ENCODE results near the gene PLPP2. TPM values are rescaled to one million over a fixed set of nuclear protein-coding genes. Genes with fewer than 3 reads are reported as not detected.
"Not testable (repeated sequence)": the region's sequence is repeated elsewhere in the genome, so short reads cannot be mapped to it uniquely, and the experiment has no call there.

Gene PLPP2
- total RNA-seq, 1 experiment from 2014 or later, result not detected

DNA sequence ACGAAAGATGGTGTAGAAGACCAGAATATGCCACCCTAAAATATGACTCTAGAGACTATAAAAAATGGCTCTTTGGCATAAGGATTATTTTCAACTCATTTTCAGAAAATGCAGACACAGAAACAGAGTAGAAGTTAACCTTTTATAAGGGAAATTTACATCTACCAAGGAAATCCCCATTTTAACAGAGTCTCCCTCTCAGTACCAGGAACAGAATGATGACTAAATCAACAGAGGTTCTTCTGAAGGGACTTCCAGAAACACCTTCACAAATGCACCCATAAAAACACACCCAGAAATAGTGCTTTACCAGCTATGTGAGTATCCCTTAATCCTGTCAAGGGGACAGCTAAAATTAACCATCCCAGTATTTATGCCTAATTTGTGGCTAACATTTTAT lies 29.1 kb downstream of the PLPP2 start:
- H3K79me2 ChIP-seq (ENCODE audit: low read length), result no peaks in the 10 kb centered on the region
- no peak overlapping the region for H3K4me3 ChIP-seq (ENCODE audit: low read length)
- H3K9ac ChIP-seq (ENCODE audit: low read length), result no peak overlapping the region
- DNase-seq (no peak), ATAC-seq (no peak)
- BruUV-seq (replicated peaks), result no TSS peak
- POLR2A ChIA-PET (ENCODE audit: unreplicated experiment), result no interaction called here
- H4K20me1 ChIP-seq (ENCODE audit: low read length), result no peaks in the 10 kb centered on the region
- no peaks in the 10 kb centered on the region for H3K36me3 ChIP-seq (ENCODE audit: low read depth, low read length)
- intact Hi-C loops (cut with micrococcal nuclease), result no loop called here
- TF ChIP-seq EZH2 (IDR thresholded peaks at IDR 0.05; ENCODE audit: low read length, unreplicated experiment) (no peak), EZH2phosphoT487 (IDR thresholded peaks at IDR 0.05; ENCODE audit: borderline replicate concordance, low read length) (no peak)
- TF ChIP-seq, protein P1, sequence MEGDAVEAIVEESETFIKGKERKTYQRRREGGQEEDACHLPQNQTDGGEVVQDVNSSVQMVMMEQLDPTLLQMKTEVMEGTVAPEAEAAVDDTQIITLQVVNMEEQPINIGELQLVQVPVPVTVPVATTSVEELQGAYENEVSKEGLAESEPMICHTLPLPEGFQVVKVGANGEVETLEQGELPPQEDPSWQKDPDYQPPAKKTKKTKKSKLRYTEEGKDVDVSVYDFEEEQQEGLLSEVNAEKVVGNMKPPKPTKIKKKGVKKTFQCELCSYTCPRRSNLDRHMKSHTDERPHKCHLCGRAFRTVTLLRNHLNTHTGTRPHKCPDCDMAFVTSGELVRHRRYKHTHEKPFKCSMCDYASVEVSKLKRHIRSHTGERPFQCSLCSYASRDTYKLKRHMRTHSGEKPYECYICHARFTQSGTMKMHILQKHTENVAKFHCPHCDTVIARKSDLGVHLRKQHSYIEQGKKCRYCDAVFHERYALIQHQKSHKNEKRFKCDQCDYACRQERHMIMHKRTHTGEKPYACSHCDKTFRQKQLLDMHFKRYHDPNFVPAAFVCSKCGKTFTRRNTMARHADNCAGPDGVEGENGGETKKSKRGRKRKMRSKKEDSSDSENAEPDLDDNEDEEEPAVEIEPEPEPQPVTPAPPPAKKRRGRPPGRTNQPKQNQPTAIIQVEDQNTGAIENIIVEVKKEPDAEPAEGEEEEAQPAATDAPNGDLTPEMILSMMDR (conservative IDR thresholded peaks at IDR 0.05; ENCODE audit: low read depth, low read length), result no peak
- H3K9me2 ChIP-seq (replicated peaks; ENCODE audit: low read length), result no peaks in the 10 kb centered on the region
- no peaks in the 10 kb centered on the region for H3F3A ChIP-seq (ENCODE audit: low read length, unreplicated experiment)
- CTCF ChIA-PET, result no interaction called here
- no peak overlapping the region for H3K4me2 ChIP-seq (ENCODE audit: low read length)
- H3K9me3 ChIP-seq (ENCODE audit: low read length), result no peaks in the 10 kb centered on the region
- H3K4me1 ChIP-seq (ENCODE audit: insufficient read depth, low read length), result no peaks in the 10 kb centered on the region
- H2AFZ ChIP-seq (ENCODE audit: low read length), result no peak overlapping the region
- H3K27ac ChIP-seq (ENCODE audit: low read length), result no peak overlapping the region
- H3K27me3 ChIP-seq (ENCODE audit: low read length), result no peaks in the 10 kb centered on the region

DNA sequence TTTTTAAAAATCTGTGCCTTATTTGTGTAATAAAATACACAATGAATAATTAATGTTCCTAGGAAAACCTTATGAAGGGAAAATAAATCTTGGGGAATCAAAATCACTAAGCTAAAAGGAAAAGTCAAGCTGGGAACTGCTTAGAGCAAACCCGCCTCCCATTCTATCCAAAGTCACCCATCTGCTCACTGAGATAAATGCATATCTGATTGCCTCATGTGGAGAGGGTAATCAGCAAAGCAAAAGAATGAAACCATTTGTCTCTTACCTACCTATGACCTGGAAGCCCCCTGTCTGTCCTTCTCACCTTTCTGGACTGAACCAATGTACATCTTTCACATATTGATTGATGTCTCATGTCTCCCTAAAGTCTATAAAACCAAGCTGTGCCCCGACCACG lies 34.4 kb downstream of the PLPP2 start:
- H4K20me1 ChIP-seq (ENCODE audit: low read length); H3K4me3 ChIP-seq (ENCODE audit: low read length); CTCF ChIA-PET; BruUV-seq (replicated peaks); H3K9me3 ChIP-seq (ENCODE audit: low read length); H3K79me2 ChIP-seq (ENCODE audit: low read length); H3K9ac ChIP-seq (ENCODE audit: low read length); H3K9me2 ChIP-seq (replicated peaks; ENCODE audit: low read length); H3K27me3 ChIP-seq (ENCODE audit: low read length); POLR2A ChIA-PET (ENCODE audit: unreplicated experiment); DNase-seq; H3F3A ChIP-seq (ENCODE audit: low read length, unreplicated experiment); H3K27ac ChIP-seq (ENCODE audit: low read length); ATAC-seq; H3K4me1 ChIP-seq (ENCODE audit: insufficient read depth, low read length); H3K4me2 ChIP-seq (ENCODE audit: low read length); H3K36me3 ChIP-seq (ENCODE audit: low read depth, low read length); H2AFZ ChIP-seq (ENCODE audit: low read length); intact Hi-C loops (cut with micrococcal nuclease): not testable (repeated sequence)

DNA sequence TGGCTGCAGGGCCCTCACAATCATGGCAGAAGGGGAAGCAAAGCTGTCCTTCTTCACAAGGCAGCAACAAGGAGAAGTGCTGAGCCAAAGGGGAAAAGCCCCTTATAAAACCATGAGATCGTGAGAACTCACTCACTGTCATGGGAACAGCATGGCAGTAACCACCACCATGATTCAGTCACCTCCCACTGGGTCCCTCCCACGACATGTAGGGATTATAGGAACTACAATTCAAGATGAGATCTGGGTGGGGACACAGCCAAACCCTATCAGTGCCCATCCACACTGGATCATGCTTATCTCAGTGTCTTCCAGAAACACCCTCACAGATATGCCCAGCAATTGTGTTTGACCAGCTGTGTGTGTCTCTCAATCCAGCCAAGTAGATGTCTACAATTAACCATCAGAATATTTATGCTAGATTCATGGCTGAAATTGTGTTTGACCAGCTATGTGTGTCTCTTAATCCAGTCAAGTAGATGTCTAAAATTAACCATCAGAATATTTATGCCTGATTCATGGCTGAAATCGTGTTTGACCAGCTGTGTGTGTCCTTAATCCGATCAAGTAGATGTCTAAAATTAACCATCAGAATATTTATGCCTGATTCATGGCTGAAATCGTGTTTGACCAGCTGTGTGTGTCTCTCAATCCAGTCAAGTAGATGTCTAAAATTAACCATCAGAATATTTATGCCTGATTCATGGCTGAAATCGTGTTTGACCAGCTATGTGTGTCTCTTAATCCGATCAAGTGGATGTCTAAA lies 38.6 kb downstream of the PLPP2 start:
- H3K4me2 ChIP-seq (ENCODE audit: low read length); H4K20me1 ChIP-seq (ENCODE audit: low read length); H3K27me3 ChIP-seq (ENCODE audit: low read length); CTCF ChIA-PET; H3K79me2 ChIP-seq (ENCODE audit: low read length); H3K27ac ChIP-seq (ENCODE audit: low read length); H3K9me3 ChIP-seq (ENCODE audit: low read length); ATAC-seq; BruUV-seq (replicated peaks); H3F3A ChIP-seq (ENCODE audit: low read length, unreplicated experiment); DNase-seq; H3K4me3 ChIP-seq (ENCODE audit: low read length); H3K4me1 ChIP-seq (ENCODE audit: insufficient read depth, low read length); intact Hi-C loops (cut with micrococcal nuclease); POLR2A ChIA-PET (ENCODE audit: unreplicated experiment); H3K9ac ChIP-seq (ENCODE audit: low read length); H3K36me3 ChIP-seq (ENCODE audit: low read depth, low read length); H3K9me2 ChIP-seq (replicated peaks; ENCODE audit: low read length); H2AFZ ChIP-seq (ENCODE audit: low read length): not testable (repeated sequence)

DNA sequence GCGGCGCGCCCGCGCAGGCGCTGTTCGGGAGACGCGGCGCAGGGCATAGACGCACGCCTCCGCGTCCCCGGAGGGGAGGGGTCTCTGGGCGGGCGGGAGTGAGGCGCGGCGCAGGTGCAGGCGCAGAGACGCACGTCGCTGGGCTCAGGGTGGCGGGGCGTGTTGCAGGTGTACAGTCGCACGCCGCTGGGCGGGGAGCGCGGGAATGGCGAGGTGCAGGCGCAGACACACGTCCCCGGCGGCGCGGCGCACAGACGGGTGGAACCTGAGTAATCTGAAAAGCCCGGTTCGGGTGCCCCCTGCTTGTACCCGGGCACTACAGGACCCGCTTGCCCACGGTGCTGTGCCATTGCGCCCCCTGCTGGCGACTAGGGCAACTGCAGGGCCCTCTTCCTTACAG lies 44.7 kb downstream of the PLPP2 start:
- Histone ChIP-seq H3K79me2 (ENCODE audit: low read length) (no peaks in the 10 kb centered on the region), H4K20me1 (ENCODE audit: low read length) (no peaks in the 10 kb centered on the region), H2AFZ (ENCODE audit: low read length) (no peak overlapping the region), H3K27me3 (ENCODE audit: low read length) (no peaks in the 10 kb centered on the region), H3K9me2 (replicated peaks; ENCODE audit: low read length) (no peaks in the 10 kb centered on the region), H3K4me2 (ENCODE audit: low read length) (no peak overlapping the region), H3K4me1 (ENCODE audit: insufficient read depth, low read length) (no peaks in the 10 kb centered on the region), H3K9me3 (ENCODE audit: low read length) (no peaks in the 10 kb centered on the region), H3K9ac (ENCODE audit: low read length) (no peak overlapping the region), H3K4me3 (ENCODE audit: low read length) (no peak overlapping the region), H3K36me3 (ENCODE audit: low read depth, low read length) (no peaks in the 10 kb centered on the region), H3F3A (ENCODE audit: low read length, unreplicated experiment) (no peaks in the 10 kb centered on the region), H3K27ac (ENCODE audit: low read length) (no peak overlapping the region)
- DNase-seq, result no peak
- intact Hi-C loops (cut with micrococcal nuclease), result no loop called here
- no peak for ATAC-seq
- no TSS peak for BruUV-seq (replicated peaks)
- ChIA-PET CTCF (no interaction called here), POLR2A (ENCODE audit: unreplicated experiment) (no interaction called here)
- TF ChIP-seq EZH2 (IDR thresholded peaks at IDR 0.05; ENCODE audit: low read length, unreplicated experiment), result no peak
- TF ChIP-seq, protein P1 (conservative IDR thresholded peaks at IDR 0.05; ENCODE audit: low read depth, low read length), result no peak
- TF ChIP-seq EZH2phosphoT487 (IDR thresholded peaks at IDR 0.05; ENCODE audit: borderline replicate concordance, low read length), result no peak

DNA sequence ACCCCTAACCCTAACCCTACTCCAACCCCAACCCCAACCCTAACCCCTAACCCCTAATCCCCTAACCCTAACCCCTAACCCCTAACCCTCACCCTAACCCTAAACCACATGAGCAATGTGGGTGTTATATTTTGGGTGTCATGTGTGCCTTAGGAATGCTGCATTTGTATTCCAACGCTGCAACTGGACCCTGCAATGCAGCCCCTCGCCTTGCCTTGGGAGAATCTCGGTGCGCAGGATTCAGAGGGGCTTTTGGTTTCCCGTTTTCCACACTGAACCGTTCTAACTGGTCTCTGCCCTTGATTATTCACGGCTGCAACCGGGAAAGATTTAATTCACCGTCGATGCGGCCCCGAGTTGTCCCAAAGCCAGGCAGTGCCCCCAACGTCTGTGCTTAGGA lies 45.3 kb downstream of the PLPP2 start:
- H2AFZ ChIP-seq (ENCODE audit: low read length); H3K36me3 ChIP-seq (ENCODE audit: low read depth, low read length); H3K4me1 ChIP-seq (ENCODE audit: insufficient read depth, low read length); H3K9me3 ChIP-seq (ENCODE audit: low read length); BruUV-seq (replicated peaks); H3K9ac ChIP-seq (ENCODE audit: low read length); H3K4me3 ChIP-seq (ENCODE audit: low read length); POLR2A ChIA-PET (ENCODE audit: unreplicated experiment); intact Hi-C loops (cut with micrococcal nuclease); CTCF ChIA-PET; H3K27ac ChIP-seq (ENCODE audit: low read length); H3F3A ChIP-seq (ENCODE audit: low read length, unreplicated experiment); H4K20me1 ChIP-seq (ENCODE audit: low read length); H3K4me2 ChIP-seq (ENCODE audit: low read length); ATAC-seq; H3K79me2 ChIP-seq (ENCODE audit: low read length); H3K9me2 ChIP-seq (replicated peaks; ENCODE audit: low read length); H3K27me3 ChIP-seq (ENCODE audit: low read length): not testable (repeated sequence)
- DNase-seq, result peak; percentile 1

All from PC-3 (cell line).